Erythroblast (primary cell): ENCODE results near the gene IGLL1.

Source experiments
- GATA1 ChIP-seq: IDR thresholded peaks from 2 replicates; pipeline ENCODE4 v1.6.1; 2011; ENCODE audit warnings: low read depth, mild to moderate bottlenecking, control low read depth, low read length, moderate library complexity
- POLR2A ChIP-seq: IDR thresholded peaks from 2 replicates; pipeline ENCODE4 v1.6.1; 2011; ENCODE audit warnings: mild to moderate bottlenecking, low read length

DNA sequence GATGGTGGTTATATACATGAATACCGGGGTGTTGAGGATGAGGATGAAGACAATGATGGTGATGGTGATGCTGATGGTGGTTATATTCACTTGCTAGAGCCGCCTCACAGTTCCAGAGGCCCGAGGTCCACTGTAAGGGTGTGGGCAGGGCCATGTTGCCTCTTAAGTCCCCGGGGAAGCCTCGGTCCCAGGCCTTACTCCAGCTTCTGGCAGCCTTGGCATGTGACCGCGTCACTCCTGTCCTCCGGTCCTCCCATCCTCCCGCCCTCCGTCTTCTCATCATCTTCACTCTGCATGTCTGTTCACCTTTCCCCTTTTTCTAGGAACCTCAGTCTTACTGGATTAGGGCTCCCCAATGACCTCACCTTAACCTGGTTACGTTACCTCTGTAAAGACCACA, 54.6 kb downstream of the IGLL1 start:
- TF ChIP-seq POLR2A (no peak), GATA1 (no peak)
